DND-41 (cell line): ENCODE data around the gene PNPLA2.

Experiments used
- ATAC-seq: fragments of 200-7000 bp; cut with Tn5 transposase; 3 replicates; pipeline ENCODE4 v1.9.1; 2021; ENCODE audit warnings: low read depth; ENCODE audit not compliant: insufficient read depth
- DNase-seq: peaks from one replicate; pipeline ENCODE4 v3.0.0-alpha.2; 2020
- H2AFZ ChIP-seq: 2 replicates; pipeline ENCODE4 v1.6.0; 2012; ENCODE audit warnings: low read depth, low read length
- H3K27ac ChIP-seq: 2 replicates; pipeline ENCODE4 v1.5.1; 2012; ENCODE audit warnings: low read length, inconsistent platforms
- H3K27me3 ChIP-seq: fragments of 200-600 bp; sonication (generic); 2 replicates; pipeline ENCODE4 v1.6.0; 2012; ENCODE audit warnings: low read length, mild to moderate bottlenecking, inconsistent platforms; ENCODE audit not compliant: insufficient read depth, poor library complexity
- H3K36me3 ChIP-seq: 2 replicates; pipeline ENCODE4 v1.5.1; 2012; ENCODE audit warnings: low read length, inconsistent platforms; ENCODE audit not compliant: insufficient read depth
- H3K4me1 ChIP-seq: 2 replicates; pipeline ENCODE4 v1.5.1; 2012; ENCODE audit warnings: mild to moderate bottlenecking, low read length; ENCODE audit not compliant: insufficient read depth
- H3K4me2 ChIP-seq: 2 replicates; pipeline ENCODE4 v1.6.0; 2012; ENCODE audit warnings: mild to moderate bottlenecking, moderate library complexity, low read length, inconsistent platforms; ENCODE audit not compliant: insufficient read depth
- H3K4me3 ChIP-seq, 2 experiments: fragments of 200-600 bp in 1 of 2; shearing (Covaris generic) in 1 of 2; 2 replicates each; pipeline ENCODE4 v1.5.1; 2012 to 2016; ENCODE audit warnings: inconsistent platforms in 2 of 2, low read length in 2 of 2, mild to moderate bottlenecking in 2 of 2, low read depth in 1 of 2, moderate library complexity in 1 of 2
- H3K79me2 ChIP-seq: 2 replicates; pipeline ENCODE4 v1.6.0; 2012; ENCODE audit warnings: low read length, inconsistent platforms; ENCODE audit not compliant: insufficient read depth
- H3K9ac ChIP-seq: 2 replicates; pipeline ENCODE4 v1.6.0; 2012; ENCODE audit warnings: low read depth, mild to moderate bottlenecking, inconsistent platforms, low read length, moderate library complexity
- H3K9me3 ChIP-seq: 2 replicates; pipeline ENCODE4 v1.5.1; 2012; ENCODE audit warnings: low read length, moderate library complexity, mild to moderate bottlenecking, inconsistent platforms; ENCODE audit not compliant: insufficient read depth, severe bottlenecking
- H4K20me1 ChIP-seq: 2 replicates; pipeline ENCODE4 v1.6.0; 2012; ENCODE audit warnings: low read length; ENCODE audit not compliant: insufficient read depth
- EZH2 ChIP-seq: IDR thresholded peaks from 3 replicates; pipeline ENCODE4 v1.6.1; 2012; ENCODE audit warnings: borderline replicate concordance, low read depth, mild to moderate bottlenecking, moderate library complexity, low read length, inconsistent platforms; ENCODE audit not compliant: severe bottlenecking
- TF ChIP-seq, protein P1 (sequence below): IDR thresholded peaks from 2 replicates; pipeline ENCODE4 v1.5.1; 2012; ENCODE audit warnings: borderline replicate concordance, low read length, moderate library complexity, mild to moderate bottlenecking; ENCODE audit not compliant: poor library complexity, severe bottlenecking; ENCODE audit errors: extremely low read depth

Gene PNPLA2

DNA sequence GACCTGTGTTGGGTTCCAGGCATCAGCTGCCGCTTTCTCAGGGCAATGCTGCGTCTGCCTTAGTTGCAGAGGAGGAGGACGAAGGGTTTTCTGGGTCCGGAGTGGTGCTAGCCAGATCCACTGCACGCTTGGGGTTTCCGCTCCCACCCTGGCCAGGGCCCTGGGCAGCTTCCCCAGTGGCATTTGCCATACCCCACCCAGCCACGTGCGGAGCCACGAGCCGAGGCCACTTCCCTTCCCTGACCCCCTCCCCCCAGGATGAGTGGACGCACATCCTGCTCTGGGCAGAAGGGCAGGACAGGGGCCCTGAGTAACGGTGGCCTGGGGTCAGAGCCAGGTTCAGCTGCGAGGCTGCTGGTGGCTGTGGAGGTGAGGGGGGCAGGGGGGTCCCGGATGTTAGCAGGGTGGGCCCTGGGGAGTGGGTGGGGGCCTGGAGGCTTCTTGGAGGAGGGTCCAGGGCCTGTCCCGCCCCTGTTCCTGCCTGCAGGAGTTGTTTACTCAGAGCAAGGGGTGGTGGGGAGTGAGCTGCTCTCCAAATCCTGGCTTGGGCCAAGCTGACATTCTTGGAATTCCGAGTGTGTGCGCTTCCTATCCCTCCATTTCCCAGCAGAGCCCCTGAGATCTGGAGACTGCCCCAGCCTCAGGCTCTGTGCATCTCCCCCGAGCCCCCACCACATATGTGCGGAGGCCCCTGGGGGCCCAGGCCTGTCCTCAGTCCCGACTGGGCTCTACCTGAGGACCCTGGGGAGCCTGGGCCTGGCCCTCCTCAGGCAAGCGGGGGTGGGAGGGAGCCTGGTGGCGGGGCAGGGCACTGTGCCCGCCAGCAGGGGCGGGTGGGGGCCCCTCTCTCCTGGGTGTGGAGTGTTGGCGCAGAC, 25.3 kb downstream of the PNPLA2 start:
- Histone ChIP-seq H3K27ac (no peak overlapping the region), H2AFZ (no peak overlapping the region), H3K4me1 (peaks cover 42% of the 10 kb centered on the region), H3K9me3 (no peaks in the 10 kb centered on the region), H3K4me3 (peak overlapping the region in 1 of 2 experiments; percentile 31; a peak in 1 of 4 replicates), H3K36me3 (peaks cover 21% of the 10 kb centered on the region), H3K4me2 (peak overlapping the region; percentile 91; the same call in 1 of the 2 replicates), H4K20me1 (peaks cover 30% of the 10 kb centered on the region), H3K9ac (peak overlapping the region; percentile 91; the same call in 1 of the 2 replicates), H3K27me3 (no peaks in the 10 kb centered on the region), H3K79me2 (peaks cover 21% of the 10 kb centered on the region)
- peak; percentile 6; the same call in 2 of the 3 replicates for ATAC-seq
- TF ChIP-seq, protein P1, sequence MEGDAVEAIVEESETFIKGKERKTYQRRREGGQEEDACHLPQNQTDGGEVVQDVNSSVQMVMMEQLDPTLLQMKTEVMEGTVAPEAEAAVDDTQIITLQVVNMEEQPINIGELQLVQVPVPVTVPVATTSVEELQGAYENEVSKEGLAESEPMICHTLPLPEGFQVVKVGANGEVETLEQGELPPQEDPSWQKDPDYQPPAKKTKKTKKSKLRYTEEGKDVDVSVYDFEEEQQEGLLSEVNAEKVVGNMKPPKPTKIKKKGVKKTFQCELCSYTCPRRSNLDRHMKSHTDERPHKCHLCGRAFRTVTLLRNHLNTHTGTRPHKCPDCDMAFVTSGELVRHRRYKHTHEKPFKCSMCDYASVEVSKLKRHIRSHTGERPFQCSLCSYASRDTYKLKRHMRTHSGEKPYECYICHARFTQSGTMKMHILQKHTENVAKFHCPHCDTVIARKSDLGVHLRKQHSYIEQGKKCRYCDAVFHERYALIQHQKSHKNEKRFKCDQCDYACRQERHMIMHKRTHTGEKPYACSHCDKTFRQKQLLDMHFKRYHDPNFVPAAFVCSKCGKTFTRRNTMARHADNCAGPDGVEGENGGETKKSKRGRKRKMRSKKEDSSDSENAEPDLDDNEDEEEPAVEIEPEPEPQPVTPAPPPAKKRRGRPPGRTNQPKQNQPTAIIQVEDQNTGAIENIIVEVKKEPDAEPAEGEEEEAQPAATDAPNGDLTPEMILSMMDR: no peak
- TF ChIP-seq EZH2: no peak
- DNase-seq: no peak

DNA sequence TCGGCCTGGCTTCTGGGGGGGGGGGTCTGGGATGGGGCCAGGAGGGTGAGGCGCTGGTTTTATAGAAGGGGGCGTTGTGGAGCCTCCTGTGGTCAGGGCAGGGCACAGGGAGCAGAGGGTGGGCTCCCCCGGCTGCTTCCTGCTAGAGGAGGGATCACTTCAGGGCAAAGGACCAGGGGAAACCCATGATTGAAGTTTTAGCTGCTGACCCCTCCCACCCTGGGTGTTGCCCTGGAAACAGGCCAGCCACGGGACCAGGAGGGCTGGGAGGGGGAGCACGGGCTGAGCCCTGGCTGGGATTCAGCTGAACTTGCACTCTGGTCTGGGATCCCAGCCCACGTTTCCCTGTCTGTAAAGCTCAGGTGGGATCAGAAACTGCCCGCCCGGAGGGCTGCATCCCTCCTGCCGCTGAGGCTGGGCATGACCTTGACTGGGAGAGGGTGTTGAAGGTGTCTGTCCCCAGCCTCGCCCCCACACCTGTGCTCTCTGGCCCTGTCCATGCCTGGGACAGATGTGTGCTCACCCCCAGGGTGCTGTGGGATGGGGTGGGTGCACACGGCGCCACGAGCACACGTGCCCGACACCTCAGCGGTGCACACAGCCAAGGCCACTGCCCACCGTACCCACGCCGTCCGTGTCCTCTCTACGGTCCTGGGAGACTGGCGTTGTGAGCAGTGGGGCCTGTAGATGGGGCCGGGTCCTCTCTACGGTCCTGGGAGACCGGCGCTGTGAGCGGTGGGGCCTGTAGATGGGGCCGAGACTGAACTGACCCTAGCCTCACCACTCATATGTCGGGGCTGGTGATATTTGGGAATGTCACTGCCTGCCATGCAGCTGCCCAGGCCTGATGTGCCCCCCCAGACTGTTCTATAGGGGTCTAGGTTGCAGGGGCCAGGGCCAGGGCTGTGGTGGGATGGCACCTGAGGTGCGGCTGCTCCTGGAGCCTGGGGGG, 26.3 kb downstream of the PNPLA2 start:
- no peak overlapping the region for H3K4me3 ChIP-seq
- H3K27me3 ChIP-seq: no peaks in the 10 kb centered on the region
- H3K4me2 ChIP-seq: no peak overlapping the region
- peaks cover 21% of the 10 kb centered on the region for H3K79me2 ChIP-seq
- no peak for TF ChIP-seq EZH2
- TF ChIP-seq, protein P1: no peak
- H3K9ac ChIP-seq: no peak overlapping the region
- peaks cover 29% of the 10 kb centered on the region for H4K20me1 ChIP-seq
- DNase-seq (peak; percentile 73), ATAC-seq (peak; percentile 34)
- H3K4me1 ChIP-seq: peaks cover 40% of the 10 kb centered on the region
- no peak overlapping the region for H3K27ac ChIP-seq
- no peak overlapping the region for H2AFZ ChIP-seq
- H3K36me3 ChIP-seq: peaks cover 12% of the 10 kb centered on the region
- H3K9me3 ChIP-seq: no peaks in the 10 kb centered on the region

DNA sequence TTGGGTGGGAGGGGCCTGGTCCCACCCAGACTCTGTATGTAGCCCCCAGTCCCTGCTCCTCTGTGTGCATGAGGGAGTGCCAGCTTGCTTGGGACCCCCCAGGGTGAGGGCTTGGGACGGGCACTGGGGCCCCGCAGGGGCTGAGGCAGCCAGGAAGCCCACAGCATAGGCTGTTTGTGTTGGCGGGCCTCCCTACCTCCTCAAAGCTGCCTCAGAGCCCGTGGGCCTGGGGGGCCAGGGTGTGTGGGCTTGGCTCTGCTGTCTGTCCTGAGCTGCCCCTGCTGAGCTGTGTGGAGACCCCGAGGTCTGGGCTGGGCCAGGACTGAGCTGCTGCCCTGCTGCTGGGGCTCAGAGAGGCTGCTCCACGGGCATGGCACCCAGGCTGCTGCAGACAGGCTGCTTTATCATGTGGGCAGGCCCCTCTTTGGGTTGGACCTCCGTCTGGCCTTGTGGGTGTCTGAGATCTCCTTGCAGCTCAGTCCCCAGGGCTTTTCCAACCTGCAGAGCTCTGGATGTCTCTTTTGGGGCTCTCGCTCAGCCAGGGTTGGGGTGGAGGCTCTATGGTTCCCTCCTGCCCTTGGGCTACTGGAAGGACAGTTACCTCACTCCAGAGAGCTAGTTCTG, 27.3 kb downstream of the PNPLA2 start:
- H3K27me3 ChIP-seq: no peaks in the 10 kb centered on the region
- H3K27ac ChIP-seq: no peak overlapping the region
- no peak for TF ChIP-seq EZH2
- TF ChIP-seq, protein P1: no peak
- no peak overlapping the region for H3K9ac ChIP-seq
- H3K79me2 ChIP-seq: peaks cover 13% of the 10 kb centered on the region
- H4K20me1 ChIP-seq: peaks cover 18% of the 10 kb centered on the region
- no peak overlapping the region for H3K4me2 ChIP-seq
- no peak overlapping the region for H3K4me3 ChIP-seq
- ATAC-seq: no peak
- DNase-seq: no peak
- peaks cover 30% of the 10 kb centered on the region for H3K4me1 ChIP-seq
- no peak overlapping the region for H2AFZ ChIP-seq
- 0 out of 2 replicates have a peak, but pooled peaks cover 2% of the 10 kb centered on the region for H3K36me3 ChIP-seq
- H3K9me3 ChIP-seq: no peaks in the 10 kb centered on the region
